Keratinocyte (primary cell): ENCODE measurements around the gene GNG2. TPM values are rescaled to one million over a fixed set of nuclear protein-coding genes. Genes with fewer than 3 reads are reported as not detected.

Experiments
- DNase-seq: peaks from one replicate; pipeline ENCODE4 v3.0.0-alpha.2; 2011; ENCODE audit warnings: low read depth, missing footprints, low spot score
- FAIRE-seq: peaks from 2 replicates; lab custom pipeline; 2011; peaks lifted over from hg19 to GRCh38; lab: Jason Lieb, UNC
- H2AFZ ChIP-seq: 2 replicates; pipeline ENCODE4 v1.6.0; 2012; ENCODE audit warnings: low read length, control low read depth, inconsistent platforms; ENCODE audit not compliant: control insufficient read depth
- H3K27ac ChIP-seq: 2 replicates; pipeline ENCODE4 v1.5.1; 2011; ENCODE audit warnings: low read length; ENCODE audit not compliant: control insufficient read depth, insufficient read depth
- H3K27me3 ChIP-seq: 3 replicates; pipeline ENCODE4 v1.6.0; 2011; ENCODE audit warnings: low read length; ENCODE audit not compliant: control insufficient read depth, insufficient read depth; ENCODE audit errors: extremely low read depth
- H3K36me3 ChIP-seq, 2 experiments: 2 replicates in 1 of 2; 3 replicates in 1 of 2; pipeline ENCODE4 v1.5.1; 2011; ENCODE audit warnings: low read length in 2 of 2, mild to moderate bottlenecking in 1 of 2; ENCODE audit not compliant: control insufficient read depth in 2 of 2, insufficient read depth in 2 of 2; ENCODE audit errors: extremely low read depth in 1 of 2
- H3K4me1 ChIP-seq: 3 replicates; pipeline ENCODE4 v1.5.1; 2011; ENCODE audit warnings: low read length; ENCODE audit not compliant: control insufficient read depth, insufficient read depth; ENCODE audit errors: extremely low read depth
- H3K4me2 ChIP-seq: 3 replicates; pipeline ENCODE4 v1.6.0; 2011; ENCODE audit warnings: low read depth, low read length; ENCODE audit not compliant: control insufficient read depth, insufficient read depth; ENCODE audit errors: extremely low read depth
- H3K4me3 ChIP-seq, 3 experiments: fragments of 200-600 bp in 1 of 3; sonication (generic) in 1 of 3; 2 replicates in 2 of 3; 3 replicates in 1 of 3; pipeline ENCODE4 v1.5.1; 2011 to 2016; ENCODE audit warnings: low read length in 3 of 3, mild to moderate bottlenecking in 3 of 3, control low read depth in 2 of 3, inconsistent platforms in 1 of 3, low read depth in 1 of 3, mixed read lengths in 1 of 3, mixed run types in 1 of 3, moderate library complexity in 1 of 3; ENCODE audit not compliant: control insufficient read depth in 2 of 3, insufficient read depth in 2 of 3; ENCODE audit errors: extremely low read depth in 1 of 3
- H3K79me2 ChIP-seq: 2 replicates; pipeline ENCODE4 v1.6.0; 2012; ENCODE audit warnings: low read length; ENCODE audit not compliant: control insufficient read depth, insufficient read depth
- H3K9ac ChIP-seq: 3 replicates; pipeline ENCODE4 v1.6.0; 2011; ENCODE audit warnings: low read length; ENCODE audit not compliant: control insufficient read depth, insufficient read depth; ENCODE audit errors: extremely low read depth
- H3K9me1 ChIP-seq: 3 replicates; pipeline ENCODE4 v1.6.0; 2011; ENCODE audit warnings: low read length; ENCODE audit not compliant: control insufficient read depth, insufficient read depth; ENCODE audit errors: extremely low read depth
- H3K9me3 ChIP-seq: 2 replicates; pipeline ENCODE4 v1.5.1; 2012; ENCODE audit warnings: low read depth, low read length; ENCODE audit not compliant: control insufficient read depth
- H4K20me1 ChIP-seq: 3 replicates; pipeline ENCODE4 v1.6.0; 2011; ENCODE audit warnings: low read length; ENCODE audit not compliant: control insufficient read depth, insufficient read depth; ENCODE audit errors: extremely low read depth
- EZH2 ChIP-seq: IDR thresholded peaks from one replicate; pipeline ENCODE4 v1.6.1; 2012; ENCODE audit warnings: inconsistent platforms, mild to moderate bottlenecking, low read length, moderate library complexity
- dilution Hi-C: fragments of 300-500 bp; cut with MboI; formaldehyde crosslinking; loops from one replicate; pipeline ENCODE4 v1.7.0; 2020; ENCODE audit warnings: low sequenced_read_pairs; ENCODE audit not compliant: extremely low pct_ligation_motif_present
- polyA plus RNA-seq, 5 experiments: library from polyadenylated mRNA; depleted of rRNA in 3 of 5; stranded (reverse) in 3 of 5; stranded (forward) in 1 of 5; unstranded in 1 of 5; fragments of >200 nt; gene quantifications; 1 replicate in 1 of 5; 2 replicates in 3 of 5; 3 replicates in 1 of 5; pipeline versions ENCODE4 v1.2.1 to v1.2.3, GENCODE V29; 2011 to 2012; ENCODE audit warnings: missing spikeins in 2 of 5, low read depth in 1 of 5, low replicate concordance in 1 of 5
- TF ChIP-seq, protein P1 (sequence below), 3 experiments: IDR thresholded peaks in 1 of 3; conservative IDR thresholded peaks in 1 of 3; optimal IDR thresholded peaks in 1 of 3; 2 replicates in 2 of 3; 3 replicates in 1 of 3; pipeline versions ENCODE3 to v1.5.1; 2011; ENCODE audit warnings: low read length in 3 of 3, mild to moderate bottlenecking in 3 of 3, moderate library complexity in 2 of 3, control low read depth in 1 of 3, inconsistent platforms in 1 of 3; ENCODE audit not compliant: insufficient read depth in 2 of 3; ENCODE audit errors: extremely low read depth in 1 of 3

Gene GNG2
- polyA plus RNA-seq, 1 donor (not counting 4 experiments of a cell fraction or from before 2014, with no cell fraction given): 0.28 TPM

- Histone ChIP-seq H3K9me1 (no peaks in the 10 kb centered on the region), H4K20me1 (no peaks in the 10 kb centered on the region), H2AFZ (no peak overlapping the region), H3K79me2 (no peaks in the 10 kb centered on the region), H3K36me3 (no peaks in the 10 kb centered on the region), H3K4me2 (no peak overlapping the region), H3K9ac (no peak overlapping the region), H3K4me1 (no peaks in the 10 kb centered on the region), H3K4me3 (no peak overlapping the region), H3K27ac (no peak overlapping the region), H3K9me3 (no peaks in the 10 kb centered on the region), H3K27me3 (peaks cover 23% of the 10 kb centered on the region)
- dilution Hi-C loops: no loop called here
- DNase-seq (no peak), FAIRE-seq (no peak)
- no peak for TF ChIP-seq EZH2
- TF ChIP-seq, protein P1, sequence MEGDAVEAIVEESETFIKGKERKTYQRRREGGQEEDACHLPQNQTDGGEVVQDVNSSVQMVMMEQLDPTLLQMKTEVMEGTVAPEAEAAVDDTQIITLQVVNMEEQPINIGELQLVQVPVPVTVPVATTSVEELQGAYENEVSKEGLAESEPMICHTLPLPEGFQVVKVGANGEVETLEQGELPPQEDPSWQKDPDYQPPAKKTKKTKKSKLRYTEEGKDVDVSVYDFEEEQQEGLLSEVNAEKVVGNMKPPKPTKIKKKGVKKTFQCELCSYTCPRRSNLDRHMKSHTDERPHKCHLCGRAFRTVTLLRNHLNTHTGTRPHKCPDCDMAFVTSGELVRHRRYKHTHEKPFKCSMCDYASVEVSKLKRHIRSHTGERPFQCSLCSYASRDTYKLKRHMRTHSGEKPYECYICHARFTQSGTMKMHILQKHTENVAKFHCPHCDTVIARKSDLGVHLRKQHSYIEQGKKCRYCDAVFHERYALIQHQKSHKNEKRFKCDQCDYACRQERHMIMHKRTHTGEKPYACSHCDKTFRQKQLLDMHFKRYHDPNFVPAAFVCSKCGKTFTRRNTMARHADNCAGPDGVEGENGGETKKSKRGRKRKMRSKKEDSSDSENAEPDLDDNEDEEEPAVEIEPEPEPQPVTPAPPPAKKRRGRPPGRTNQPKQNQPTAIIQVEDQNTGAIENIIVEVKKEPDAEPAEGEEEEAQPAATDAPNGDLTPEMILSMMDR (optimal IDR thresholded peaks at IDR 0.05 in 1 of 3, IDR thresholded peaks at IDR 0.05 in 1 of 3, conservative IDR thresholded peaks at IDR 0.05 in 1 of 3; ENCODE audit: extremely low read depth in 1 of 3, insufficient read depth in 2 of 3, low read length in 3 of 3): no peak
Observed at GRCh38 chr14:51836417-51836816, 24.0 kb upstream of the GNG2 start.

GRCh38 chr14:51844081-51844881 lies 16.1 kb upstream of the GNG2 start:
- no peak for FAIRE-seq
- TF ChIP-seq, protein P1 (optimal IDR thresholded peaks at IDR 0.05 in 1 of 3, IDR thresholded peaks at IDR 0.05 in 1 of 3, conservative IDR thresholded peaks at IDR 0.05 in 1 of 3; ENCODE audit: extremely low read depth in 1 of 3, insufficient read depth in 2 of 3, low read length in 3 of 3): no peak
- TF ChIP-seq EZH2: no peak
- dilution Hi-C loops: no loop called here

More at GRCh38 chr14:51844081-51844881, 16.1 kb upstream of the GNG2 start:
- Histone ChIP-seq H2AFZ (no peak overlapping the region), H3K79me2 (no peaks in the 10 kb centered on the region), H3K9me1 (no peaks in the 10 kb centered on the region), H4K20me1 (no peaks in the 10 kb centered on the region), H3K4me3 (no peak overlapping the region), H3K4me2 (no peak overlapping the region), H3K27ac (no peak overlapping the region), H3K36me3 (no peaks in the 10 kb centered on the region), H3K27me3 (peaks cover 15% of the 10 kb centered on the region), H3K9ac (no peak overlapping the region), H3K9me3 (no peaks in the 10 kb centered on the region), H3K4me1 (peaks cover 4% of the 10 kb centered on the region)
- DNase-seq: no peak
